NCI-H510A treated with DMSO at 0.1 percent for 48 hours (cell line): ENCODE data around the gene NBDY.
"Not testable (repeated sequence)": the region's sequence is repeated elsewhere in the genome, so short reads cannot be mapped to it uniquely, and the experiment has no call there.

Experiments
- DNase-seq: peaks from one replicate; lab custom pipeline; 2025; lab: John Stamatoyannopoulos, UW

The NBDY gene, protein sequence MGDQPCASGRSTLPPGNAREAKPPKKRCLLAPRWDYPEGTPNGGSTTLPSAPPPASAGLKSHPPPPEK

DNA sequence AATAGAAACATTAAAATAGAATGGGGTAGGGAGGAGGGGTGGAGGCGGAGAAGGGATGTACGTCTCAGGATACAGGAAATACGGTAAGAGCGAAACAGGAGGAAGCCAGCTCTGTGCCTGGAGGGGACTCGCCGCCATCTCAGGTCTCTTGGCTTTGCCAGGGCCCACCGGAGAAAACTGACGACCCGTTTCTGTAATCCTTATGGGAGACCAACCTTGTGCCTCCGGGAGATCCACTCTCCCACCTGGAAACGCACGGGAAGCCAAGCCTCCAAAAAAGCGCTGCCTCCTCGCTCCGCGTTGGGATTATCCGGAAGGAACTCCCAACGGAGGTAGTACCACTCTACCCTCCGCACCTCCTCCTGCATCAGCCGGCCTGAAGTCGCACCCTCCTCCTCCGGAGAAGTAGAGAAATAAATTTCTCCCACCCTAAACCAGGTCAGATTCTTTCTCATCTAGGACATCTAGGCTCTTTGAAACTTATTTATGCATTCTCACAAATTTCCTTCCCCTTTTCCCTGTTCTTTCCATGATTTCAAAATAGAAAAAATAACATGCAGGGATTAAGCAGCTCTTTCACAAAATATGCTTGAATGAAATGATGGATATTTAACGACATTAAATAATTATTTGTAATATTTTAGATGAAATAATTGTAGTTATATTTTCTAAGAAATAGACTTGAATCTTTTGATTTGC is at the start of gene NBDY:
NBDY (plus strand) TSS at position 92 of the 699 bp plus-strand sequence; CDS start at position 203, 111 bp downstream.
- DNase-seq: peak; percentile 61

DNA sequence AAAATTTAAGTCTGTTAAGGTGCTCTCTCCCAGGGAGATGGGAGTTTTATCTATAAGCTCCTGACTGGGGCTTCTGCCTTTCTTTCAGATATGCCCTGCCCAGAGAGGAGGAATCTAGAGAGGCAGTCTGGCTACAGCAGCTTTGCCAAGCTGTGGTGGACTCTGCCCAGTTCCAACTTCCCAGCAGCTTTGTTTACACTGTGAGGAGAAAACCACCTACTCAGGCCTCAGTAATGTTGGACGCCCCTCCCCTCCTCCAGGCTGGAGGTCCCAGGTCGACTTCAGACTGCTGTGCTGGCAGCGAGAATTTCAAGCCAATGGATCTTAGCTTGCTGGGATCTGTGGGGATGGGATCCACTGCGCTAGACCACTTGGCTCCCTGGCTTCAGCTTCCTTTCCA is 24.5 kb upstream of the NBDY start:
- DNase-seq: not testable (repeated sequence)

DNA sequence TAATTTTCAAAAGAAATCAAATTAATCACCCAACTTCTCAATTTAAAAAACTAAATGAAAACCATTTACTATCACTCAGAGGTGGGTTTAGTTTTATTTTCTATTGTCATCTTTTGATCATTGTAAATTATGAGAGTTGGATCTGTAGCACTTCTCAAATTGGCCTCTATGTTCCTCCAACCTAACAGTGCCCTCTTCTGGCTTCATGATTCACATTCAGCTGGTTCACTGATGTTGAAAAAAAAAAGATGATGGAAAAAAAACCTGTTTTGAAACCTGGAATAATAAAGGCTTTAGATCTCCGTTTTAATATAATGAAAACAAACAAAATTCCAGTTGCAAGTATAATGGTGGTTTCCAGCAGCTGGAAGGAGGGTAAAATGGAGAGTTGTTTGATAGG is 2.4 kb upstream of the NBDY start:
- DNase-seq: peak; percentile 20

DNA sequence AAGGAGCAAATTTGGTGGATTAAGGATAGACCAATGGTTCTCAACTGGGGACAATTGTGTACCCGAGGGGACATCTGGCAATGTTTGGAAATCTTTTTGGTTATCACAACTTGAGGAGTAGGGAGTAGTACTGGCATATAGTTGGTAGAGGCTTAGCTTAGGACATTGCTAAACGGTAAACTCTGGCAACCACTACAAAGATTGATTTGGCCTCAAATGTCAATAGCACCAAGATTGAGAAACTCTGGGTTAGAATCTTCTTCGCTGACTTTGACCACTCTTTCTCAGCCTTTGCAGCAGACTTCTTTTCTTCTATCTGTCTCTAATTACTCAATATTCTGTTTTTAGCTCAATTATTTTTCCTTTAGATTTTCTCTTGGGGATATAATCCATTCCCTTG is 1.5 kb upstream of the NBDY start:
- no peak for DNase-seq

DNA sequence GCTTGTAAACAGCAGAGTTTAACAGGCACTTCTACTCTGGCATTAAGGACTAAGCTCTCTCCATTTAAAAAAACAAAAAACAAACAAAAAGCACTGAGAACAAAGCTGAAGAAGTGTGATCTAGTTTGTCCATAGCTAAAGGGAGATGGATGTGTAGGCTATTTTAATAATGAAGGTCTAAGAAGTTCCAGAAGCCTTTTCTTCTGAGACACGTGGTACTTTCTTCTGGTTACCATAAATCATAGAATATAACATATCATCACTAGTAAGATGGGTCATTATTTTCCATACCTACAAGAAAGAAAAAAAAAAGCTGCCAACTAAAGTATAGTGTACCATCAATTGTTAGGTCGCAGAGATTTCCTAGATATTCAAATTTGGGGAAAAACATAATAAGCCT is 722 bp upstream of the NBDY start:
- no peak for DNase-seq

GRCh38 chrX:56728752-56729151 is 291 bp upstream of the NBDY start:
- DNase-seq: peak; percentile 61

DNA sequence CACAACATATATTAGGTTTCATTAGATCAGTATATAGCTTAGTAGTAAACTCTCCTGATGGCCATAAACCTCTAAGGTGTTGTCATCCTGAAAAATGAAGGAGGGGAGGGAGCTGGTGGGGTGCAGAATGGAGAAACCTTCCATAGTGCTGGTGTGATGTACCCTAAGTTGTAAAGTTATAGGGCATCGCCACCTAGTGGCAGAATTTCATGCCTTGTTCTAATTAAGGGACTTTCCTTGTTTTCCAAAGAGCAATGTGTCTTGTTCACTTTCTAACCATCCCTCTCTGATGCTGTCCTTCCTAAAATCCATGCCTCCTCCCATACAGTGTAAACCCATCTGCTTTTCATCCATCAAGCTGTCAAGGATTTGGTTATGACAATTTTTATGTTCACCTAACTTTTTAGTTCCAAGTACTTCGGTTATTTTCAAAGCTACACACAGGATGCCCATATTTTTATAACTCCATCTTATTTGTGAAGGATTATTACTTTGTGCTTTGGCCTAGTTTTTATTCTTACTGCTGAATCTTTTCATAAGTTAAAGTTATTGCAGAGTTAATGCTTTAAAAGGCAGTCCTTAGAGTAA is 4.5 kb downstream of the NBDY start:
- peak; percentile 44 for DNase-seq

DNA sequence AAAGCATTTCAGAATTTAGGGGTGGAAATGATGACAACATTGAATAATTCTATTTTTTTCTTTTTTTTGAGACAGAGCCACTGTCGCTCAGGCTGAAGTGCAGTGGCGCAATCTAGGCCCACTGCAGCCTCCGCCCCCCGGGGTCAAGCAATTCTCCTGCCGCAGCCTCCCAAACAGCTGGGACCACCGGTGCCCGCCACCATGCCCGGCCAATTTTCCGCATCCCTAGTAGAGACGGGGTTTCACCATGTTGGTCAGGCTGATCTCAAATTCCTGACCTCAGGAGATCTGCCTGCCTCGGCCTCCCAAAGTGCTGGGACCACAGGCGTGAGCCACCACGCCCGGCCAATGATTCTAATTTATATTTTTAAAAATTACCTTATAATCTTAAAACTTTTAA is 7.2 kb downstream of the NBDY start:
- DNase-seq: no peak

- no peak for DNase-seq
Observed at GRCh38 chrX:56738670-56739069, 9.6 kb downstream of the NBDY start.

GRCh38 chrX:56744996-56745395 is 16.0 kb downstream of the NBDY start:
- DNase-seq: no peak

DNA sequence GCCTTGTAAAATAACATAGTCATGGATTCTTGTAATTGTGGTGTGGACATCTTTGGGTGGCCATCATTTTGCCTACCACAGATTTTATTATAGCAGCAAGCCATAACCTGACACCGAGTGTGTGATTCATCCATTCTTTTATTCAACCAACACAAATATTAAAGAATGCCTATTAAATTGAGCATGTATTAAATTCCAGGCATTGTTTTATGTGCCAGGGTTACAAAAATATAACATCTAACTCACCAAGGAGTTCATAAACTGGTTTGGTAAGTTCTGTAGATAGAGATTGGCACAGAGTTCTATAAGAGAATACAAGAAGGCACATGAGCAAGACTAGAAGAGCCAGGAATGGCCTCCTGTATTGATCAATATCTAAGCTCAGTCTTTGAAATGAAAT is 18.0 kb downstream of the NBDY start:
- no peak for DNase-seq

DNA sequence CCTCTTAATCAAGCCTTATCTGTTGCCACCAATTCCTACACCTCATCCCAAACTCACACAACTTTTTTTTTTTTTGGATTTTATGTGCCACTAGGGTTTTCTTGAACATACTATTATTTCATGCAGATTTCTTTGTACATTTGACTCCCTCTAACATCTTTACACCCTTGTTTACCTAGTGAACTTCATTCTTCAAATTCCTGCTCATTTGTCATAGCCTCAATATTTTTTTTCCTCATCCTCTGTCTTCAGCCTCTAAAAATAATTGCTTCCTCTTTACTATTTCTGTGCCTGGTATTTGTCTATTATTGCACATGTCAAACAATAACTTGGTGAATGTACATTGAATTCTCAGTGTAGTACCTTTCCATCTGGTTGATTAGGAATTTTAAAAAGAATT is 22.0 kb downstream of the NBDY start:
- no peak for DNase-seq

DNA sequence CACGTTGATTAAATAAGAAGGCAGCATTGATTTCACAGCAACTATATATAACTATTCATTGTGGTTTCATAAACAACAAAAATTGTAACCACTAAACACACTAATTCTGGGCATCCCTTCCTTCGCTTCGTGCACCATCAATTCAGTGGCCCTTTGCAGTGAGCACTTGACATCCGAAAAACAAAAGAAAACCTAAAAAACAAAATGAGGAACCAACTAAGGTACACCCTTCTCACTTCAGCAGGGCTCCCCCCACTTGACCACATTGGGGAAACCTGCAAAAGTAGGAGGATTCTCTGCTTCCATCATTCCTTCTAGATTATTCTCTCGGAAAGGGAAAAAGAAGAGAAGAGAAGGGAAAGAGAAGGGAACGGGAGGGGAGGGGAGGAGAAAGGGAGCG is 28.3 kb downstream of the NBDY start:
- no peak for DNase-seq

DNA sequence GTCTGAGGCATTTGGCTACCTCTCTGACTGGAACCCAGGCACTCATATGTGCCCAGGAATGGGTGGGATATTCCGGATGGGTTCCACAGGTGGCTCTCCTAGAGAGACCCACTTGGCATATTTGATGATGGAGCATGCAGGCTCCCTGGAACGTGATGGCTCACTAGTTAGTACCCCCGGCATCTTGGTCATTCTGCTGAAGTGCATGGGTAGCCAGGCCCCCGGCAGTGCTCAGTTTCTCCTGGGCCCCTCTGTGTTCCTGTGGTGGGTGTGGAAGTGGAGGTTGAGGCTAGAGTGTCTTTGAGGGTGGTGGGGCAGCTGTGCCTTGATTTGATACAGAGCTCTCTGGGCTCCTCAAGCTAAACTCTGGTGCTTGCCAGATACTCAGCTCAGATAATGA is 29.4 kb downstream of the NBDY start:
- no peak for DNase-seq

- no peak for DNase-seq
Observed at GRCh38 chrX:56759736-56760409, 30.8 kb downstream of the NBDY start.

DNA sequence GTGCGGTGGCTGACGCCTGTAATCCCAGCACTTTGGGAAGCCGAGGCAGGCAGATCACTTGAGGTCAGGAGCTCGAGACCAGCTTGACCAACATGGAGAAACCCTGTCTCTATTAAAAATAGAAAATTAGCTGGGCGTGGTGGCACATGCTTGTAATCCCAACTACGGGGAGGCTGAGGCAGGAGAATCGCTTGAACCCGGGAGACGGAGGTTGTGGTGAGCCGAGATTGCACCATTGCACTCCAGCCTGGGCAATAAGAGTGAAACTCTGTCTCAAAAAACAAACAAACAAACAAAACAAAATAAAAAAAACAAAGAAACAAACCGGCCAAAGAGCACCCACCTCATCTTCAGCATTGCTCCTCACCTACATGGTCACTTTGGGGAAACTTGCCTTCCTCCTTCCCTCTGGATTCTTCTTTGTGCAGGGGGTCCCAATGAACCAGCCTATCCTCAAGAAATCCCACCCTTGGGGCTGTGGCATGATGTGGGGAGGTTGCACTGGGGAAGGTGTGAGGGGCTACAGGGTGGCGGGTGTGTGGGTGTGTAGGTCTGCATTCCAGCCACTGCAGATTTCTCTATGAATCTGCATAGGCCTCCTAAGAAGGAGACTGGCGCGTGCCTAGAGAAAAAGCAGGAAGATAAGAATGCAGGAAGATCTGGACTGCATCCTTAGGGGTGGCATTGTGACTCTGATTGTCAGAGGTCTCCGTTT is 31.5 kb downstream of the NBDY start:
- DNase-seq: not testable (repeated sequence)

- no peak for DNase-seq
Observed at GRCh38 chrX:56761167-56761566, 32.1 kb downstream of the NBDY start.

DNA sequence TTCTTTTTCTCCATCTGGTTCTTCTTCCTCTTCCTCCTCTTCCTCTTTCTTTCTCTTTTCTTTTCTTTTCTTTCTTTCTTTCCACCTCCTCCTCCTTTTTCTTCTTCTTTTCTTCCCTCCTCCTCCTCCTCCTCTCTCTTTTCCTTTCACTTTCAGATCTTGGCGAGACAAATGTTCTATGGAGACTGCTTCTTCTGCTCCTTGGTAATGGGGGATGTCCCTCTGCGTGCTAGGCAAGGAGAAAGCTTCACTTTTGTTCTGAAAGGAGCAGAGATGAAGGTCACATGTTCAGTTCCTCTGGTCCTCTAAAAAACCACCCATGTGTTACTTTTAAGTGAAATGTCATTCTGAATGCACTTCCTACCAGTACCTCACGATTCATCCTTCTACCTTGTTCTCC is 33.2 kb downstream of the NBDY start:
- DNase-seq: no peak

DNA sequence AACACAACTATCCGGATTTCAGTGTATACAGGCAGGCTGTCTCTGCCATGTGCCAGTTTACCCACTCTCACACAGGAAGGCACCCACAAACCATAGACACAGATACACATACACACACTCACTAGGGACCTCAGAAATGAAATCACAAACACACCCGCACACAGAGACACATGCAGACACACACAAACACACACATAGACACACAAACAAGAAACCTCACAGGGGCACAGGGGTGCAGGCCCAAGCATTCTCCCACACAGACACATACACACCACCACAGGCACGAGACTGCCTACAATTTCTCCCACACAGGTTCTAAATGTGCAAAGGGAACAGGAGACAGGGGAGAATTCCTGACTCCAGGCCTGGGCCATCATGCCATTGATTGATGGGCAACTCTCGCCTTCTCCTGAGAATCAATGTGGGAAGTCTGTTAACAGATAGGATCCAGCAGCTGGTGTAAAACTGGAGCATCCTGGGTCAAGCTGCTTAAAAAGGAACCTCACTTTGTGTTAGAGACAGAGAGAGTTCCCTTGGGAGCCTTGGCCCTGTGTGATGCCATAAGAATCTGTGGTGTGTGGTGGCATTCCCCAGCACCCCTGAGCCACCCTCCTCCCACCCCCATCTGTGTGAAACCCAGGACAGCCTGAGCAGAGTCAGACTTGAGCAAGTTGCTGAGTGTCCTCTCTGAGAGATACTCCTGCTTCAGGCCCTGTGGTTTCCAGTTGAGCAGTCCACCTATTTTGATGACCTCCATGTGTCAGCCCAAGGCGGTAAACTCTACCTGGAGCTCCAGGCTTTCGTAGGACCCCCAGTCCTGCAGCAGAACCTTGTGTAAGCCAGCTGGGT is 33.9 kb downstream of the NBDY start:
- DNase-seq: no peak

DNA sequence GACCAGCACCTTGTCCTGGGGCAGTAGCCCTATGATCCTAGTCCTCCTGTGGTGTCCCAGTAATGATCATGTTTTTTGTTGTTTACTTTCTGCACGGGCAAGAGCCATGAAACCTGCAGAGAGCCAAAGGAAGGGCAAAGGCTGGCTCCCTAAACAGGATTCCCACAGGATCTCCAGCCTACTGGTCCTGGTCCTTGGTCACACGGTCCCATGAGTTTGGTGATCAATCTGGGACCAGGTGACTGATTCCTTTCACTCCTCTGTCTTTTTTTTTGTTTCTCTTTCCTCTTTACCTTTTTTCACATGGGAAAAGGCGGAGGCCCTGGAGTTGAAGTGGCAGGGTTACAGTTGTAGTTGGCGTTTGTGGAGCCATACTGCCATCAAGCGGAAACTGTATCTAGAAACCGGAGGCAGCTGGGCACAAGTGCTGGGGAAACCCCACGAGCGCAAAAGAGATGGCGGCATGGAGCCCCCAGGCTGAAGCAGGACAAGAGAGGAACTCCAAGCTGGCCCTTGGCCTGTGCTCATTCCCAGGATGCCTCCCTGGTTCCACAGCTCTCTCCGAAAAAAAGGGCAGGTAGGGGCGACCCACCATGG is 34.6 kb downstream of the NBDY start:
- no peak for DNase-seq
